Fibroblast of gingiva (primary cell): Measurements from ENCODE around the gene RHOA.

Source experiments
- DNase-seq: peaks from one replicate; pipeline ENCODE4 v3.0.0-alpha.2; 2011; ENCODE audit warnings: low read depth

RHOA gene

DNA sequence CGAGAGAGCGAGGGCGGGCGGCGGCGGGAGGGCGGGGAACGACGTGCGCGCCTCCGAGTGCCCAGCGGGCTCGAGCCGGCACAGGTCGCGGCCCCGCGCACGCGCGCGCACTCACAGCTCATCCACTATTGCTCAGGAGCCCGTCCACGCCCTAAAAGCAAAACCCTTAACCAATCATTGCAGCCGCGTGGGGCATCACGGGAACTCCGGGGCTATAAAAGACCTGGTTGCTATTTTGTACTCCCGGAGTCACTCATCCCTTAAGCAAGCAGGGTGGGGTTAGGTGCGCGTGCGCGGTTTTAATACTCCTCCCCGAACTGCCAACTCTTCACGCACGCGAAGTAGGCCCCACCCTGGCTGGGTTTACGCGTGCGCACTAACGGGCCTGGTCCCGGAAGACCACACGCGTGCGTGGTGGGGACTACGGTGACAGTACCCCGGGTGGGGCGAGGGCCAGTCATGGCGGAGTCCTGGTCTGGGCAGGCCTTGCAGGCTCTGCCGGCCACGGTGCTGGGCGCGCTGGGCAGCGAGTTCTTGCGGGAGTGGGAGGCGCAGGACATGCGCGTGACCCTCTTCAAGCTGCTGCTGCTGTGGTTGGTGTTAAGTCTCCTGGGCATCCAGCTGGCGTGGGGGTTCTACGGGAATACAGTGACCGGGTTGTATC, at the start of gene RHOA, which contains the start of gene TCTA:
Gene RHOA, minus strand, starts transcription at position 9 of the 664 bp plus-strand sequence. CDS start 36,387 bp downstream, outside the sequence.
Gene TCTA, plus strand, starts transcription at position 456 of the 664 bp plus-strand sequence. Its CDS starts 4 bp downstream, at position 460.
- DNase-seq, result peak; percentile 100

DNA sequence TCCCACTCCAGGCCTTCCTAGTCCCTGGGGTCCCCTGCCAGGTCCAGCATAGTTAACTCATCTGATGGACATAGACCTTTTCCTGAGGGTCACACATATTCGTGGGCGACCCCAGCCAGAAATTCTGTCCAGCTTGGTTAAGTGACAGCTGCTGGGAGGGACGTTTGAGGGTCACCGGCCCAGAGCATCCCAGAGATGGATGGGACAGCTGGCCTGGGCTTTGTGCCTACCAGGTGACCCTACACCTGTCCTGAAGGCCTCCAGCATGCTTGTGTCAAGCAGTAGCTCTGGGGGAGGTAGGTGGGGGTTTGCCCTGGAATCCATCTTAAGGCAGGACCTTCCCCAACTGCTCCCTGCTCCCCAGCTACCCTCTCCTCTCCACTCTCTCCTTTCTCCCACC, 49.2 kb upstream of the RHOA start:
- DNase-seq, result no peak

- no peak for DNase-seq
Observed at GRCh38 chr3:49460188-49460890, 48.6 kb upstream of the RHOA start.

- no peak for DNase-seq
Observed at GRCh38 chr3:49456466-49456865, 44.7 kb upstream of the RHOA start.

- DNase-seq, result no peak
Observed at GRCh38 chr3:49454898-49455681, 43.3 kb upstream of the RHOA start.

- no peak for DNase-seq
Observed at GRCh38 chr3:49454458-49454857, 42.7 kb upstream of the RHOA start.

DNA sequence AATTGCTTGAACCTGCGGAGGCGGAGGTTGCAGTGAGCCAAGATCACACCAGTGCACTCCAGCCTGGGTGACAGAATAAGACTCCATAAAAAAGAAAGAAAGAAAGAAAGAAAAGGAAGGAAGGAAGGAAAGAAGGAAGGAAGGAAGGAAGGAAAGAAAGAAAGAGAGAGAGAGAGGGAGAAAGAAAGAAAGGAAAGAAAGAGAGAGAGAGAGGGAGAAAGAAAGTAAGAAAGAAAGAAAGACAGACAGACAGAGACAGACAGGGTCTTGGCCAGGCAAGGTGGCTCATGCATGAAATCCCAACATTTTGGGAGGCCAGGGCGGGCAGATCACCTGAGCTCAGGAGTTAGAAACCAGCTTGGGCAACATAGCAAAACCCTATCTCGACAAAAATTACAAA, 41.8 kb upstream of the RHOA start:
- DNase-seq, result no peak

DNA sequence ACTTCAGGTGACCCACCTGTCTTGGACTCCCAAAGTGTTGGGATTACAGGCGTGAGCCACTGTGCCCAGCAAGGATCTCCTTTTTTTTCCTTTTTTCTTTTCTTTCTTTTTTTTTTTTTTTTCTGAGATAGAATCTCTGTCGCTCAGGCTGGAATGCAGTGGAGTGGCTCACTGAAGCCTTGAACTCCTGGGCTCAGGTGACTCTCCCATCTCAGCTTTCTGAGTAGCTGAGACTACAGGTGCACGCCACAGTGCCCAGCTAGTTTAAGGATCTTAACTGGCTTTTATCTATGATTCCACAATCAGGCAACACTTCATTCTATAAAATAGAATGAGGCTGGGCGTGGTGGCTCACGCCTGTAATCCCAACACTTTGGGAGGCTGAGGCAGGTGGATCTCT, 33.6 kb upstream of the RHOA start:
- no peak for DNase-seq

DNA sequence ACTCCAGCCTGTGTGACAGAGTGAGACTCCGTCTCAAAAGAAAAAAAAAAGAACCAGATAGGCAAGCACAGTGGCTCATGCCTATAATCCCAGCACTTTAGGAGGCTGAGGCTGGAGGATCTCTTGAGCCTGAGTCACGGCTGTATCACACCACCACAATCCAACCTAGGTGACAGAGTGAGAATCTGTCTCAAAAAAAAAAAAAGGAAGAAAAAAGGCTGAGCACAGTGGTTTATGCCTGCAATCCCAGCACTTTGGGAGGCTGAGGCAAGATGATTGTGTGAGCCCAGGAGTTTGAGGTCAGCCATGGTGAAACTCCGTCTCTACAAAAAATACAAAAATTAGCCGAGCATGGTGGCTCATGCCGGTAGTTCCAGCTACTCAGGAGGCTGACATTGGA, 23.0 kb upstream of the RHOA start:
- no peak for DNase-seq

DNA sequence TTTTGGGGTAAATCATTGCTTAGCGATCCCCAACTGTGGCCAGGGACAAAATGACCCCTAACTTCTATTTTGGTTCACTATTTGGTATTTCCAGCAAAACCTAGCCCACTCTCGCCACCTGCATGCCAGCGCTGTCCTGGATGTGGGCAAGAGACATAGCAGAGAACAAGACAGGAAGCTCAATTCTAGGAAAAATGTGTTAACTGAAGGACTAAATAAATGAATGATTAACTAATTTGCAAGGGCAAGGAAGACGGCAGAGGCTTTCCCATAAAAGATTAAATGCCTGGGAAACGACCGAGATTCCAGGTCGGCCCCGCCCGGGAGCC, 16.9 kb upstream of the RHOA start:
- no peak for DNase-seq

- DNase-seq, result no peak
Observed at GRCh38 chr3:49427586-49427985, 15.8 kb upstream of the RHOA start.

DNA sequence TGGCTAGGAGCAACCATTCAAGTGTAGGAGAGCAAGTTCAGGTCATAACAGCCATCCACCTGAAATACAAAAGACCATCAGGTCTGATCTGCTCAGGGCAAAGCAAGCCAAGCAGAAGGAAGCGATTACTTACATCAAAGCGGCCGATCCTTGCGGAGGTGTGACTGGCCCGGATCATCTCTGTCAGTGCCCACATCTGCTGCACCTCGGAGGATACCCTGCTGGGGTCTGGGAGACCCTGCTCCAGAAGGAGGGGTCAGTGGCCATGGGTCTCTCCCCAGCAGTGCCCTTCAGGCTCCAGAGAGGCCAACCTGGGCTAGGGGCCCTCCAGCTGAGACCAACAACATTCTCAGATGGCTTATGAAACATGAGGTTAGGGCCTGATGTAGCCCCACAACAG, 13.0 kb upstream of the RHOA start:
- no peak for DNase-seq

DNA sequence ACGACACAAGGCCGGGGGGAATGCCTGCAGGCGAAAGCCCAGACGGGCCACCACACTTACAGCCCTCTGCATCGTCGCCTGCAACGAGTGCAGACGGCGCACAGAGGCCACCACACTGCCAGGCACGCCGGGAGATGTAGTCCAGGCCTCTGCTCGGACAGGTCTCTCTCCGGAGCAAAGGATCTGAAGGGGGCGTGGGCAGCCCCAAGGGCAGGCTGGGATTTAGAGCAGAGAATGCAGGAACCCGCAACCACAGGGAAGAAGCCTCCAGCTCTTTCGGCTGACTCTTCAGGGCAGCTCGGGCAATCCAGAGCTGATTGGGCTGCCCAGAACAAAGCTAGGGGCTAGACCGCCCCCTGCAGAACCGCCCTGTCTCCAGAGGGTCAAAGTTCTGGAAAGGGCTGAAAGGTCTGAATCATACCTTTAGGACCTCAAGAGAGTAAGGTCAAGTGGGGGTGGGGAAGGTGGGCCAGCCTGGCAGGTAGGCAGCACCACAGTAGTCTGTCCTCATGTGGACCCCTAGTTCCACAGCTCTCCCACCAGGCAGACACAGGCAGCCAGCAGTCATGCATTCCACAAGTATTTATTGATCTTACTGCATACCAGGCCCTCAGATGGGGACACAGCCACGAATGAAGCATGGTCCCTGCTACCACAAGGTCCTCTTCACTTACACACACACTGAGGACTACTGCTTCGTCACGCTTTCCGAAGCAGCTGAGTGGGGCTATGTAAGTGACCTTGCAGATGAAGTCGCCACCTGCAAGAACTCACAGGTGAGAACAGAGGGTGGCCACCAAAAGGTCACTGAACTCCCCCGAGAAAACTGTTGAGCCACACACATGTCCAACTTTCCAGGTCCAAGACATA, 10.8 kb upstream of the RHOA start, which contains the start of gene AMT:
Gene AMT, minus strand, starts transcription at position 95 of the 870 bp plus-strand sequence. Its CDS starts 23 bp downstream, at position 72.
- DNase-seq, result no peak

- no peak for DNase-seq
Observed at GRCh38 chr3:49421890-49422378, 10.2 kb upstream of the RHOA start.

DNA sequence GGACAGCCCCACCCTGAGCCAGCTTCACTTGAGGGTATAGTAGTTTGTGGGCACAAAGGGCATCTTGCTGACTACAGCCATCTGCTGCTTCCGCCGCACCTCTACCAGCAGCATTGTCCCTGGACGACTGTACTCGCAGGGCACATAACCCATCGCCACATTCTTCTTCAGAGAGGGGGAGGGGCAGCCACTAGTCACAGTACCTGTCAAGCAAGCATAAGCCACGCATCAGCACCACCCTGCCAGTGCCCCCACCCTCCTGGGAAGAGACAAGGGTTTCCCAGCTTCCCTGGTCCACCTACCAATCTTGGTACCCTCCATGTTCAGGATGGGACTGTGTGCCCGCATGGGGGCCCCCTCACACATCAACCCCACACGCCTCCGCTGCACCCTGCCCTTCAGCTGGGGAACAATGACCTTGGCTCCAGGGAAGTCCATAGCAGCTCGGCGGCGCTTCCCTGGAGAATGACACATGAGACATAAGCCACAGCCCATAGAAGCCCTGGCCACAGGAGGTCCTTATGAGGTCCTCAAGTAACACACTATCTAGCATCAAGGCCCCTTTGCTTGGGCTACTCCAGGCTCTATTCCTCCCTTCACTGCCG, 5.8 kb upstream of the RHOA start:
- no peak for DNase-seq

DNA sequence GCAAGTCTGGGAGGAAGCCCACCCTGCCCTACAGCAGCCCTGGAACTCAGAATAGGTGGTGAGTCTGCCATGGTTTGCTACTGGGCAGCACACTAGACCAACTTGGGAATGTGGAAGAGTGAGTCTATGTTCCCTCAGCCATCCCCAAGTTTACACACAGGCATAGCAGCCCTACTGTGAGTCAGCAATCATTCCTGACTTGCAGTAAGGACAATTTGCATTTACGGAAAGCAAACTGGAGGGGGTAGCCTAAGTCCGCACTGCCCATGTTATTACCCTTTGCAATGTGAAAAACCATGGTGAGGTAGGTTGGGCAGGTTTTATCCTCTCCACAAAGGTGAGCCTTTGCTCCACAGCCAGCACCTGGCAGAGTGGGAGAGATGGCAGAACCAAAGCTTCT, 5.1 kb upstream of the RHOA start:
- no peak for DNase-seq

DNA sequence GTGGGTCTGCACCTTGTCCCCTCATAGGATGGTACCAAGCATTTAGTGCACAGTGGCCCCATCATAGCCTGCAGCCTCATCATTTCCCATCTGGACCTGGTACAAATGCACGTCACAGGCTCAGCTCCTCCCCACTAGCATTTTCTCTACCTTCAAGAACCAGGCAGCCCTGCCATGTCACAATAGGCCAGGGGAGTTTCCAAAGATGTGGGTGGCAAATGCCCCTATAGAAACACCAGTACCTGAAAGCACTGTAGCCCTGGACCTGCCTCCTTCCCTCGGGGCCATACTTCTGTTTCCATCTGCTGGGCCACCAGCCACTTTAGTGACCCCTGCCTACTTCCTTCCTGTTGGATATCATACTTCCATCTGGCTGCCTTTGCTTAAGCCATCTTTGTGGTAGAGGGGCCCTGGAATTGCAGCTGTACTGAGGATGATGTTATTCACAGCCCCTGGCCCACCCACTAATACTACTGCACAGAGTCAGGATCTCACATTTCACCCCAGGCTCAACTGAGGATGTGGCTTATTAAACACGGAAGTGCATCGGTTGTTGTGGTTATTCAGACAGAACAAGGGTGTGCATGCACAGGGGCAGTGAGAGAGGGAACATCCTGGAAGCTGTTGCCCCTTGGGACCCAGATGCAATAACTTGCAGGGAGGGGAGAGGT, 4.3 kb upstream of the RHOA start:
- DNase-seq, result no peak

DNA sequence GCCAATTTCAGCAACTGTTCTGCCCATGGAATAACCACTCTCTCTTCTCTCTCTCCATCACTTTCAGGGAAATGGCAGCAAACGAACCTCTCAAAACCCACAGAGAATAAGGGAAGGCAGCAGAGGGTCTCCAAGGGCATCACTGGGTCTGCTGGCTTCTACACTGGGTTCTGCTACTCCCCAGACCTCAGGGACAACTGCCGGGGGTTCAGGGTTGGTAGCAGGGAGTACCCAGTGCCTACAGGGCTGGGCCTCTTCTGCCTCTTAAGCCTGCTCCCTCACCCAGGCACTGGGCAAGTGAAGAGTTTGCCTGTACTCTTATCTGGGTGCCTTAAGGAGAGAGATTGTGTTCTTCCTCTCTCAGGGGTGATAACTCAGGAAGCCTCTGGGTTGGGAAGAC, 3.0 kb upstream of the RHOA start:
- DNase-seq, result no peak

- no peak for DNase-seq
Observed at GRCh38 chr3:49413338-49413734, 1.6 kb upstream of the RHOA start.

DNA sequence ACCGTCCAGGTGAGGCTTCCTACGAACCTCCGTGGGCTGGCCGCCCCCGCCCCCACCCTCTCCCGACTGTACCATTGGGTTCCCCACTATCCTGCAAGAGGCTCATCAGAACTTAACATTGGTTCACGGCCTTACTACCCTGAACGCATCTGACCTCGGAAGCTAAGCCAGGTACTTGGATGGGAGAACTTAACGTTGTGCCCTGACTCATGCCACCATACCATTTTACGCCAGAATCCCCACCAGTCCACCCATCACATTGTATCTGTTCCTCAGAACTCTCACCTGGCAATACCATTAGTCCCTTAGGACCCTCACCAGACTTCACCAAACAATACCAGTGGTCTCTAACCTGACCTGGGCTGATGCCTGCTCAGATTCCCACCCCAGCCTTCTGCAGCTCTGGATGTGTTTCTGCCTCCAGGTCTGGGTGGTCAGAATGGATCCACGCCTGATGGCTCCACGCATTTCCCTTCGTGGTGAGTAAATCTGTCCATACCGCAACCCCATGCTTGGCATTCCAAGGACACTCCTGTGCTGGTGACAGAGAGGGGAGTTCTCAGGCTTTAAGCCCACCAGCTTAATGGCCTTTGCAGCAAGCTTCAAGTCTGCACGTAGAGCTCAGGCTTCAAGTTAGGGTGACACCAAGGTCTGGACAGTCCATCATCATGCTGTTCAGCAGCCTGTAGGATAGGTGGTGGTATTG, 1.0 kb upstream of the RHOA start:
- no peak for DNase-seq
